K562 (cell line): Measurements from ENCODE around the gene MEGF11. TPM values are rescaled to one million over a fixed set of nuclear protein-coding genes. Genes with fewer than 3 reads are reported as not detected.

Source experiments
- ATF1 ChIP-seq, 2 experiments: fragments of 450-650 bp in 1 of 2; IDR thresholded peaks; 2 replicates each; pipeline ENCODE4 v1.6.1; 2016; ENCODE audit warnings: missing compliant biosample characterization in 1 of 2, missing genetic modification characterization in 1 of 2
- CHD1 ChIP-seq: fragments of 200-600 bp; sonication (generic); IDR thresholded peaks from one replicate; pipeline ENCODE4 v1.6.1; 2012; ENCODE audit warnings: mild to moderate bottlenecking, moderate library complexity, low read length, inconsistent platforms
- CREBBP ChIP-seq: IDR thresholded peaks from one replicate; pipeline ENCODE4 v1.6.1; 2012; ENCODE audit warnings: low read depth, mild to moderate bottlenecking, control low read depth, inconsistent platforms, low read length
- DACH1 ChIP-seq: fragments of 450-650 bp; IDR thresholded peaks from 2 replicates; pipeline ENCODE4 v1.6.1; 2018; ENCODE audit not compliant: partially characterized antibody
- DNMT1 ChIP-seq: fragments of 450-650 bp; IDR thresholded peaks from 2 replicates; pipeline ENCODE4 v1.6.1; 2016; ENCODE audit warnings: antibody characterized with exemption, mild to moderate bottlenecking
- FOXK2 ChIP-seq, 2 experiments: fragments of 450-650 bp; IDR thresholded peaks in 1 of 2; conservative IDR thresholded peaks in 1 of 2; 2 replicates each; pipeline ENCODE4 v1.6.1; 2016; ENCODE audit warnings: low read depth in 2 of 2, mild to moderate bottlenecking in 1 of 2
- FUS ChIP-seq: fragments of 200-400 bp; formaldehyde crosslinking; optimal IDR thresholded peaks from 2 replicates; pipeline ENCODE3; 2017; ENCODE audit warnings: low read depth, low read length
- GATAD2A ChIP-seq: fragments of 450-650 bp; IDR thresholded peaks from 2 replicates; pipeline ENCODE4 v1.6.1; 2017
- GMEB1 ChIP-seq: fragments of 250-450 bp; sonication (Bioruptor Pico); IDR thresholded peaks from 2 replicates; pipeline ENCODE4 v1.4.0; 2020; ENCODE audit warnings: mild to moderate bottlenecking
- HNRNPL ChIP-seq: fragments of 200-400 bp; formaldehyde crosslinking; IDR thresholded peaks from 2 replicates; pipeline ENCODE4 v1.6.1; 2017; ENCODE audit warnings: low read depth, mild to moderate bottlenecking, low read length
- LARP7 ChIP-seq: fragments of 450-650 bp; IDR thresholded peaks from 2 replicates; pipeline ENCODE4 v1.6.1; 2016
- LCOR ChIP-seq: sonication (generic); formaldehyde crosslinking; IDR thresholded peaks from 2 replicates; pipeline ENCODE4 v1.8.0; 2022; ENCODE audit warnings: mild to moderate bottlenecking, missing genetic modification reagents
- MTA2 ChIP-seq: fragments of 450-650 bp; IDR thresholded peaks from 2 replicates; pipeline ENCODE4 v1.6.1; 2016; ENCODE audit warnings: low read depth
- POLR2AphosphoS2 ChIP-seq: IDR thresholded peaks from 2 replicates; pipeline ENCODE4 v1.6.1; 2012; ENCODE audit warnings: low read length, improper control_type of control experiment
- RBBP5 ChIP-seq: fragments of 200-600 bp; sonication (generic); IDR thresholded peaks from 2 replicates; pipeline ENCODE4 v1.6.1; 2012; ENCODE audit warnings: borderline replicate concordance, mild to moderate bottlenecking, low read length, control low read depth, inconsistent platforms; ENCODE audit not compliant: insufficient read depth, poor library complexity, severe bottlenecking
- RNF2 ChIP-seq: sonication (generic); IDR thresholded peaks from 2 replicates; pipeline ENCODE4 v1.6.1; 2016
- SMAD4 ChIP-seq: fragments of 250-450 bp; sonication (Bioruptor Pico); conservative IDR thresholded peaks from 2 replicates; pipeline ENCODE4 v1.8.0; 2021; ENCODE audit warnings: inconsistent platforms, mild to moderate bottlenecking, moderate library complexity
- SP2 ChIP-seq: IDR thresholded peaks from 2 replicates; pipeline ENCODE4 v1.6.1; 2011; ENCODE audit warnings: mild to moderate bottlenecking, low read depth, low read length, moderate library complexity; ENCODE audit not compliant: poor library complexity, severe bottlenecking; ENCODE audit errors: extremely low read depth
- SUPT5H ChIP-seq: fragments of 450-650 bp; IDR thresholded peaks from 2 replicates; pipeline ENCODE4 v1.6.1; 2016
- TCF7 ChIP-seq: sonication (generic); IDR thresholded peaks from 2 replicates; pipeline ENCODE4 v1.6.1; 2016; ENCODE audit warnings: antibody characterized with exemption, borderline replicate concordance
- TRIM28 ChIP-seq: fragments of 450-650 bp; IDR thresholded peaks from 2 replicates; pipeline ENCODE4 v1.6.1; 2017
- ZKSCAN8 ChIP-seq: fragments of 200-800 bp; sonication (Bioruptor generic); IDR thresholded peaks from 2 replicates; pipeline ENCODE4 v1.6.1; 2016; ENCODE audit warnings: missing genetic modification characterization, missing compliant biosample characterization
- ZNF263 ChIP-seq: sonication (generic); formaldehyde crosslinking; IDR thresholded peaks from 2 replicates; pipeline ENCODE4 v1.8.0; 2022; ENCODE audit warnings: mild to moderate bottlenecking, missing genetic modification reagents, borderline replicate concordance
- ZNF384 ChIP-seq: IDR thresholded peaks from 2 replicates; pipeline ENCODE4 v1.6.1; 2012; ENCODE audit warnings: low read depth, low read length, improper control_type of control experiment
- polyA plus RNA-seq, 8 experiments: library from polyadenylated mRNA; depleted of rRNA in 4 of 8; stranded (reverse) in 5 of 8; unstranded in 3 of 8; fragments of >200 nt; fragmentation: Nextera tagmentation in 2 of 8; fragmentation: Illumina TruSeq in 1 of 8; extraction: Ambion mirVana in 2 of 8; extraction: Trizol in 1 of 8; gene quantifications; 2 replicates each; pipeline versions ENCODE4 v1.2.1 to v1.2.3, GENCODE V29; 2011 to 2014; ENCODE audit warnings: inconsistent platforms in 1 of 8, missing spikeins in 1 of 8
- total RNA-seq, 7 experiments: library from RNA; depleted of rRNA in 6 of 7; stranded (reverse); fragments of >200 nt in 6 of 7; fragmentation: Illumina TruSeq in 2 of 7; extraction: Trizol in 2 of 7; gene quantifications; 2 replicates each; pipeline versions ENCODE4 v1.2.1 to v1.2.3, GENCODE V29; 2011 to 2021; ENCODE audit warnings: low replicate concordance in 1 of 7
- TF ChIP-seq, protein P1 (sequence below): fragments of 250-450 bp; sonication (Bioruptor Pico); IDR thresholded peaks from 2 replicates; pipeline ENCODE4 v1.5.1; 2021; ENCODE audit warnings: mild to moderate bottlenecking
- TF ChIP-seq, protein P2 (sequence below): sonication (generic); formaldehyde crosslinking; IDR thresholded peaks from 2 replicates; pipeline ENCODE4 v1.8.1; 2022; ENCODE audit warnings: missing genetic modification reagents

Gene MEGF11
- total and polyA plus RNA-seq, 9 of the 15 experiments (the other 6 are each of a cell fraction or from before 2014, with no cell fraction given) = 0.06 to 0.23 (median 0.20) TPM; not detected in 6

- no peak for TF ChIP-seq DNMT1
- TF ChIP-seq DACH1 = no peak
- TF ChIP-seq POLR2AphosphoS2 = no peak
- TF ChIP-seq LARP7 = no peak
- TF ChIP-seq CREBBP = no peak
- TF ChIP-seq ZNF263 (CRISPR knock-in tag) = no peak
- TF ChIP-seq GATAD2A = no peak
- TF ChIP-seq GMEB1 (CRISPR knock-in tag) = no peak
- peak; percentile 43; the same call in 1 of the 2 replicates for TF ChIP-seq ZNF384
- no peak for TF ChIP-seq SMAD4 (CRISPR knock-in tag)
- no peak for TF ChIP-seq HNRNPL
- TF ChIP-seq TRIM28 = no peak
- TF ChIP-seq ATF1 (CRISPR knock-in tag; IDR thresholded peaks at IDR 0.05) = no peak
- TF ChIP-seq ATF1 (tag; IDR thresholded peaks at IDR 0.05) = no peak
- TF ChIP-seq, protein P1, sequence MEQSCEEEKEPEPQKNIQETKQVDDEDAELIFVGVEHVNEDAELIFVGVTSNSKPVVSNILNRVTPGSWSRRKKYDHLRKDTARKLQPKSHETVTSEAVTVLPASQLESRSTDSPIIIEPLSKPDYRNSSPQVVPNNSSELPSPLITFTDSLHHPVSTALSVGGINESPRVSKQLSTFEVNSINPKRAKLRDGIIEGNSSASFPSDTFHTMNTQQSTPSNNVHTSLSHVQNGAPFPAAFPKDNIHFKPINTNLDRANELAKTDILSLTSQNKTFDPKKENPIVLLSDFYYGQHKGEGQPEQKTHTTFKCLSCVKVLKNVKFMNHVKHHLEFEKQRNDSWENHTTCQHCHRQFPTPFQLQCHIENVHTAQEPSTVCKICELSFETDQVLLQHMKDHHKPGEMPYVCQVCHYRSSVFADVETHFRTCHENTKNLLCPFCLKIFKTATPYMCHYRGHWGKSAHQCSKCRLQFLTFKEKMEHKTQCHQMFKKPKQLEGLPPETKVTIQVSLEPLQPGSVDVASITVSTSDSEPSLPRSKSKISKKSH (CRISPR knock-in tag) = no peak
- TF ChIP-seq RNF2 = no peak
- no peak for TF ChIP-seq TCF7
- TF ChIP-seq LCOR (CRISPR knock-in tag) = no peak
- TF ChIP-seq FOXK2 (conservative IDR thresholded peaks at IDR 0.05 in 1 of 2, IDR thresholded peaks at IDR 0.05 in 1 of 2; ENCODE audit: low read depth in 2 of 2) = peak in 1 of 2 experiments; percentile 82; a peak in 2 of 4 replicates
- TF ChIP-seq FUS = no peak
- no peak for TF ChIP-seq SP2
- TF ChIP-seq, protein P2, sequence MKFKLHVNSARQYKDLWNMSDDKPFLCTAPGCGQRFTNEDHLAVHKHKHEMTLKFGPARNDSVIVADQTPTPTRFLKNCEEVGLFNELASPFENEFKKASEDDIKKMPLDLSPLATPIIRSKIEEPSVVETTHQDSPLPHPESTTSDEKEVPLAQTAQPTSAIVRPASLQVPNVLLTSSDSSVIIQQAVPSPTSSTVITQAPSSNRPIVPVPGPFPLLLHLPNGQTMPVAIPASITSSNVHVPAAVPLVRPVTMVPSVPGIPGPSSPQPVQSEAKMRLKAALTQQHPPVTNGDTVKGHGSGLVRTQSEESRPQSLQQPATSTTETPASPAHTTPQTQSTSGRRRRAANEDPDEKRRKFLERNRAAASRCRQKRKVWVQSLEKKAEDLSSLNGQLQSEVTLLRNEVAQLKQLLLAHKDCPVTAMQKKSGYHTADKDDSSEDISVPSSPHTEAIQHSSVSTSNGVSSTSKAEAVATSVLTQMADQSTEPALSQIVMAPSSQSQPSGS (CRISPR knock-in tag) = no peak
- no peak for TF ChIP-seq ZKSCAN8 (CRISPR knock-in tag)
- no peak for TF ChIP-seq RBBP5
- TF ChIP-seq CHD1 = peak; percentile 21
- TF ChIP-seq SUPT5H = peak; percentile 19; the same call in 1 of the 2 replicates
- TF ChIP-seq MTA2 = no peak
These were observed 383.3 kb downstream of the MEGF11 start (continued) for GRCh38 chr15:65869954-65870871.
